ENCODE measurements around the gene SYNE1.
"Not testable (repeated sequence)": the region's sequence is repeated elsewhere in the genome, so short reads cannot be mapped to it uniquely, and the experiment has no call there.

SYNE1 gene

DNA sequence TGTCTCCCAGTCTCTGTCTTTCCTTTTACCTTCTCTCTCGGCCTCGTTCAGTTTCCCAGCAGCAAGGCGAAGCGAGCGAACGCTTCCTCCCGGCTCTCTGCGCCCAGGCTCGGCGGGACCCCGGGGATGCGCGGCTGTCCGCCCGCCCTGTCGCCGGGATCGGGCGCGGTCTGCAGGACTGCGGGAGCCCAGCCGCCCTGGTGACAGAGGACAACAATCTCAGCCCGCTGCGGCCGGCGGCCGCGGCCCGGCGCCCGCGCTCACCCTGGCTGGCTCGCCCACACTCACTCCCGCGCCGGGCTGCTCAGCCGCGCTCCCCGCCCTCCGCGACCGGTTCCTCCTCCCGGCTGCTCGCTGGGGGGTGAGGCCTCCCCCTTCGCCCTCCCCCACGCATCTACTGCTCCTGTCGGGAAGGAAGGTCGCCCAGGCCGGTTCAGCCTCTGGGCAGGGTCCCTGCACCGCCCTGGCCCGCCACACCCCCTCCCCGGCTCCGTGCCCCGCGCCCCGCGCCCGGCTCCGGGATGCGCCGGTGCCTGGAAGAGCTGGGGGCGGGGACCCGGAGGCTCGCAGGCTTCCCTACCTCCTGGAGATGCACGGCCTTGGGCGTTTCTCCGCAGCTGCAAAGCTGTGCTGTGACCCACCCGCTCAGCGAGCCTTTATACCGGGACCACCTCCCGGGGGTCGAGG is 410 bp downstream of the SYNE1 start:
- DNase-seq, result no peak

DNA sequence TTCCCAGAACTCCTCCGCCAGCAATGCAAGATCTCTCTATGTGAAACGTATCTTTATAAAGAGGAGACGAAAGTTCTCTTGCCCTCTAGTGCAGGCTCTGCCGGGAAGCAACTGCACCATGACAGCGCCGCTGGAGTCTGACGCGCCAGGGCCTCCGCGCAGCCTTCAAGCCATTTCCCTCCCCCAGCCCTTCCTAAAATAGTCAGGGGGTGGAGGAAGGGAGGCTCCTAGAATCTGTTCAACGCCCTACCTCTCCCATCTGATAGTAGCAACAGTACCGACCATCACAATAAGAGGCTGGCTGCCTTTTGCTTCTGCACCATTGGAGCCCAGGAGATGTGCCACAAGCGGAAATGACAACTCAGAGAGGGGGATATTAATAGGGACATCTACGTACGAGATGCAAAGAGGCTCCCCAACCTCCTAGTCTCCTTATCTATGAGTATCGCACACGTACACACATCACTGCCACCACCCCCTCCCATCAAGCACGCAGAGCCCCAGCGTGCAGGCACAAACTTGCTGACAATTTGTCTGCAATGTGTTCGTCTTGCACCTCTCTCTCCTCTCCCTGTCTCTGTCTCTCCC is 1.0 kb downstream of the SYNE1 start:
- no peak for TF ChIP-seq POLR2A (IDR thresholded peaks at IDR 0.05; ENCODE audit: low read length)
- no peak for TF ChIP-seq GATA1 (IDR thresholded peaks at IDR 0.05; ENCODE audit: low read depth, low read length)
- DNase-seq, result no peak

More for the DNA sequence above, 410 bp downstream of the SYNE1 start:
- TF ChIP-seq POLR2A (IDR thresholded peaks at IDR 0.05; ENCODE audit: low read length) (no peak), GATA1 (IDR thresholded peaks at IDR 0.05; ENCODE audit: low read depth, low read length) (no peak)

DNA sequence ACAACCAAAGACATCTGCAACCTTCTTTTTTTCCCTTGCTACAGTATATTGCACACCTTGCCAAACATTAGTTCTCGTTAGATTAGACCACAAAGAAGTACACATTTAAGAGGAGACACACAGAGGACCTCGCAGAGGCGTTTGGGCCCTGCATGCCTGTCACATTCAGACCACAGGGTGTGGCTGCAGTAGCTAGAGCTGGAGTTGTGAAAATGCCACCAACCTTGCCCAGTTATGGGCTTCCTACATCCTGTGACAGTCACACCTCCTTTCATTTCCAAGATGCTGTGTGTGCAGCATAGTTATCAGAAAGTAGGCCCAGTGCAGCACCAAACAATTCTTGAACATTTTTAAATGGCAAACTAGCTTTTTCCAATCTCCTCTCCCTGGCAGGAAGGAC is 2.4 kb downstream of the SYNE1 start:
- TF ChIP-seq GATA1 (IDR thresholded peaks at IDR 0.05; ENCODE audit: low read depth, low read length) (no peak), POLR2A (IDR thresholded peaks at IDR 0.05; ENCODE audit: low read length) (no peak)
- no peak for DNase-seq

DNA sequence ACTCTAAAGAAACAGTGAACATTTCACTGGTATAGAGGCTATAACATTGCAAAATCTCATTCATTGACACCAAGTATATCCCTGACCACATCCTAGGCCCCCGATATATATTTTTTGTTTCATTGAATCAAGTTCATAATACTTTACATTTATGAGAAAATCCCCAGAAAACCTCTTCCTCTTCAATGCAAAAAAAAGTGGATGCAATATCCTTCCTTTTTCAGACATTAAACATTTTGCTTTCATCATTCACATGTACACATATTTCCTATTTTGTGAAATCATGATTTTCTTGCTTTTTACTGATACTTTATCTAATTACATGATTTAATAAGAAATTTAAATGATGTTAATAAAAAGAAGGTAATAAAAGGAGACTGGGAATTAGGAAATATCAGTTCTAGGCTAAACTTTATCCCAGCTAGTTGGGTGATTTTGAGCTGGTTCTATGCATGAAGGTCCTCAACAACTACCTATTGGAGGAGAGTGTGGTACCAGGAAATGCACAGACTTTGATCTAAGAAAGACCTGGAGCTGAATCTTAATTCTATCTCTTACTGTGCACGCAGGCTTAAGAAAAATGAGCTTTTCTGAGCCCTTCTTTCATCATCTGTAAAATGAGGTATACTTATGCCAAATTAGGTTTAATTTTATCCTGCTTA is 4.9 kb downstream of the SYNE1 start:
- no peak for DNase-seq
- TF ChIP-seq POLR2A (IDR thresholded peaks at IDR 0.05; ENCODE audit: low read length) (no peak), GATA1 (IDR thresholded peaks at IDR 0.05; ENCODE audit: low read depth, low read length) (no peak)

DNA sequence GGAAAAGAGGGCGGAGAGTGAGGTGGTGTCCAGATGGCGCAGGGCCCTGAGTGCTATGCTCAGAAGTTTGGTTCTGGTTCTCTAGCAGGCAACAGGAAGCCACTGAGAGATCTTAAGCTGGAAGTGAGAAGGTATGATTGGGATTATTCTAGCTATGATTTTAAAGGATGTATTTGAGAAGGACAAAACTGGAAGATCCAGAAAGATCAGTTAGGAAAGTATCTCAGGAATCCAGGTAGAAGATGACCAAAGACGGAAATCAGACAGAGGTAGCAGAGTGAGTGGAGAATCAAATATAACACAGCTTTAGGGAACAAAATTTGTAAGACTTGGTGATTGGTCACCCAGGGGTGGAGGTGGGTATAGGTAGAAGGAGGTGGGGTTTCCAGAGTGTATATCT is 5.8 kb downstream of the SYNE1 start:
- no peak for DNase-seq
- TF ChIP-seq POLR2A (IDR thresholded peaks at IDR 0.05; ENCODE audit: low read length) (no peak), GATA1 (IDR thresholded peaks at IDR 0.05; ENCODE audit: low read depth, low read length) (no peak)

DNA sequence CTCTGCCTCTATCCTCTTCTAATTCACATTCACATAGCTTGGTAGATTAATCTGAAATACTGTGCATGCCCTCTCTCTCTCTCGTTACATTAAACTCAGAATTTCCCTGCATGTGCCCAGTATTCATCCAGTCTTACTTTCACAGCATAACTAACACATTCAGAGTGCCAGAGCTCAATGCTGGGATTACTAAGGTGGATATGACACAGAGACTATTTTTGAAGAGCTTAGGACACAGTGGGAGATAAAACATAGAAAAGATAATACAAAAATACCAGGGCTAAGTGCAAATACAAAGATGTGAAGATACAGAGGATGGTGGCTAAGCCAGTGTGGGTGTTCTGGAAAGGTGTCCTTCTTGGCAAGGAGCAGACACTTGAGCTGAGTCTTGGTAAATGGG is 6.3 kb downstream of the SYNE1 start:
- TF ChIP-seq GATA1 (IDR thresholded peaks at IDR 0.05; ENCODE audit: low read depth, low read length), result no peak
- no peak for TF ChIP-seq POLR2A (IDR thresholded peaks at IDR 0.05; ENCODE audit: low read length)
- DNase-seq, result no peak

DNA sequence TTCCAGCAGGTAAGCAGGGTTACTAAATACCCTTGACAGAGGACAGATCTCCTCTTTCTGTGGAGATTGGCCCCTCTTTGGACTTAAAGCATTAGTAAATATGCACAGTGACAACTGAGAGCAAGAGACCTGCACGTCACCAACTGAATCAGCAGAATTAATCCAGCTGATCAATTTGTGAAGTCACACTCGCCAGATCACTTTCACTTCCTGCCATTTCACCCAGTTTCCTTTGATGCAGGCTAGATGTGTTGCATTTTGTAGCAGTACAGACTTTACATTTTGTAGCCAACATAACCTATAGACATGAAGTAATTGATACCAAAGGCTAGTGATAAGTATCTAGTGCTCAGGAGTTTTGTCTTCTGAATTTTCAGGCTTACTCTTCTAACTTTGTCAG is 11.9 kb downstream of the SYNE1 start:
- TF ChIP-seq POLR2A (IDR thresholded peaks at IDR 0.05; ENCODE audit: low read length) (no peak), GATA1 (IDR thresholded peaks at IDR 0.05; ENCODE audit: low read depth, low read length) (no peak)
- no peak for DNase-seq

DNA sequence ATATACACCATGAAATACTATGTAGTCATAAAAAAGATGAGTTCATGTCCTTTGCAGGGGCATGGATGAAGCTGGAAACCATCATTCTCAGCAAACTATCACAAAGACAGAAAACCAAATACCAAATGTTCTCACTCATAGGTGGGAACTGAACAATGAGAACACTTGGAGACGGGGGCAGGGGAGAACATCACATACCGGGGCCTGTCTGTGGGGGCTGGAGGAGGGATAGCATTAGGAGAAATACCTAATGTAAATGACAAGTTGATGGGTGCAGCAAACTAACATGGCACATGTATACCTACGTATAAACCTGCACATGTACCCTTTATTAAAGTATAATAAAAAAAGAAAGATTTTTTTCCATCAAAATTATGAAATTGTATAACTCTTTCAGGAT is 22.4 kb downstream of the SYNE1 start:
- not testable (repeated sequence) for DNase-seq

DNA sequence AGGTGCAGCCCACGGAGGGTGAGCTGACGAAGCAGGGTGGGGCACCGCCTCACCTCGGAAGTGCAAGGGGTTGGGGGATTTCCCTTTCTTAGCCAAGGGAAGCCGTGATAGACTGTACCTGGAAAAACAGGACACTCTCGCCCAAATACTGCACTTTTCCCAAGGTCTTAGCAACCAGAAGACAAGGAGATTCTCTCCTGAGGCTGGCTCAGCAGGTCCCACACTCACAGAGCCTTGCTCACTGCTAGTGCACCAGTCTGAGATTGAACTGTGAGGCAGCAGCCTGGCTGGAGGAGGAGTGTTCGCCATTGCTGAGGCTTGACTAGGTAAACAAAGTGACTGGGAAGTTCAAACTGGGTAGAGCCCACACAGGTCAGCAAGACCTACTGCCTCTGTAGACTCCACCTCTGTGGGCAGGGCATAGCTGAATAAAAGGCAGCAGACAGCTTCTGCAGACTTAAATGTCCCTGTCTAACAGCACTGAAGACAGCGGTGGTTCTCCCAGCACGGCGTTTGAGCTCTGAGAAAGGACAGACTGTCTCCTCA is 28.0 kb downstream of the SYNE1 start:
- DNase-seq, result no peak
- TF ChIP-seq POLR2A (IDR thresholded peaks at IDR 0.05; ENCODE audit: low read length) (no peak), GATA1 (IDR thresholded peaks at IDR 0.05; ENCODE audit: low read depth, low read length) (no peak)

DNA sequence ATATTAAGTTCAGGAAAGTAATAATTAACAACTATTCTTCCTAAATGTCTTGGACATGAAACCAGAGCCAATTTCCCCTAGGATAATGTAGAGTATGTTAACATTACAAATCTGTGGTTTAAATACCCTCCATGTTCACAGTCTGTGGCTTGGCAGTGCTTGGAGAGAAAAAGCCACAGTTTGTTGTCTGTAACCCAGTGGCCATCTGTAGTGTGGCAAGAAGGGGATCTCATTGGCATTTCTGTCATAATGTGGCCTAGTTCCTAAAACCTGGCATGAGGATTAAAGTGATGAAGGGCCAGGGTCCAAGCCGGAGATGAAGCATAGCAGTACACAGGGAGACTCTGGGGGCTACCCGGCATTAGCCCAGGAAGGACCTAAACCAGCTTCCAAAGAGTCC is 31.2 kb downstream of the SYNE1 start:
- DNase-seq, result no peak
- TF ChIP-seq GATA1 (IDR thresholded peaks at IDR 0.05; ENCODE audit: low read depth, low read length), result no peak
- TF ChIP-seq POLR2A (IDR thresholded peaks at IDR 0.05; ENCODE audit: low read length), result no peak

DNA sequence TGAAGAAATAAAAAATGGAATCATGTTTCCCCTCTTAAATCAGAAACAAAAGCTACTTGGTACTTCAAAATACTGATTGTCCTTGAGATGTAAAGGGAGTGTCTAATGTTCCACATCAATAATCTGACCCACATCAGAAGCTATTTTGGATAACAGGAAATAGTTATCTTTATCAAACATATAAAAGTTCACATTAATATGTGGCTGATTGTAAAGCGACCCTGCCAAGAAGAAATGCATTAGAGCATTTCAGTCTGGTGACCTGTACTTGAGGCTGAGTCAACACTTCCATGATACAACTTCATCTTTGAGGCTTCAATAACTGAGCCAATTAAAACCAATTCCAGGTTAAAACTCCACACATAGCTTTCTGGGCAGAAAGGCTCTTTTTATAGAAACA is 31.8 kb downstream of the SYNE1 start:
- no peak for TF ChIP-seq POLR2A (IDR thresholded peaks at IDR 0.05; ENCODE audit: low read length)
- no peak for TF ChIP-seq GATA1 (IDR thresholded peaks at IDR 0.05; ENCODE audit: low read depth, low read length)
- no peak for DNase-seq

DNA sequence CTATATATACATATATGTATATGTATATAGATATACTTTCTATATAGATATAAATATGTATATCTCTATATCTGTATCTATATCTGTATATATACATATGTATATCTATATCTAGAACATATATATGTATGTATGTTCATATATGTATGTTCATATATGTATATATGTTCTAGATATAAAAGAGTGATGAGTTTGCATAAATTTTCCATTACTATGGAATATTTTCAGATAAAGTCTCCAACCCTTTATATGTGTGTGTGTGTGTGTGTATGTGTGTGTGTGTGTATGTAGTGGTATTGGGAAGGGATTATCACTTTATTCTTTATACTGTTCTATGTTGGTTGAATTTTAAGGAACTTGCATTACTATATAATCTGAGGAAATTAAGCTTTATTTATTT is 33.3 kb downstream of the SYNE1 start:
- DNase-seq, result no peak
- TF ChIP-seq POLR2A (IDR thresholded peaks at IDR 0.05; ENCODE audit: low read length), result no peak
- no peak for TF ChIP-seq GATA1 (IDR thresholded peaks at IDR 0.05; ENCODE audit: low read depth, low read length)

DNA sequence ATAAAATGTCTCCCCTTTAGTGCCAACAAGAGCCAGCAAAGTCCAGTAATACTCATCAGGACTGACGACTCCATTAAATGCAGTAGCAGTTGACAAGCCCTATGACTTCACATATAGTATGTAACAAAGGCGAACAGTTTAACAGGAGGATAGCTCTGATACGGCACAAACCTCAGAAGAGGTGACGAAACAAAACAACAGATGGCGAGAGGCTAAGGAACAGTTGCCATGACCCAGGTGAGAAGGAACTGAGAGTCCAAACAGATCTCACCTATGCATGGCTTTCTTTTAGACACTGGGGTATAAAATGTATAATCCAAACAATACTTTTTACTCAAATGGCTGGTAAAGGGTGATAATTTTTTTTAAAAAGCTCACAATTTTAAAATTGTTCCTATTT is 37.1 kb downstream of the SYNE1 start:
- no peak for TF ChIP-seq POLR2A (IDR thresholded peaks at IDR 0.05; ENCODE audit: low read length)
- no peak for TF ChIP-seq GATA1 (IDR thresholded peaks at IDR 0.05; ENCODE audit: low read depth, low read length)
- DNase-seq, result no peak

DNA sequence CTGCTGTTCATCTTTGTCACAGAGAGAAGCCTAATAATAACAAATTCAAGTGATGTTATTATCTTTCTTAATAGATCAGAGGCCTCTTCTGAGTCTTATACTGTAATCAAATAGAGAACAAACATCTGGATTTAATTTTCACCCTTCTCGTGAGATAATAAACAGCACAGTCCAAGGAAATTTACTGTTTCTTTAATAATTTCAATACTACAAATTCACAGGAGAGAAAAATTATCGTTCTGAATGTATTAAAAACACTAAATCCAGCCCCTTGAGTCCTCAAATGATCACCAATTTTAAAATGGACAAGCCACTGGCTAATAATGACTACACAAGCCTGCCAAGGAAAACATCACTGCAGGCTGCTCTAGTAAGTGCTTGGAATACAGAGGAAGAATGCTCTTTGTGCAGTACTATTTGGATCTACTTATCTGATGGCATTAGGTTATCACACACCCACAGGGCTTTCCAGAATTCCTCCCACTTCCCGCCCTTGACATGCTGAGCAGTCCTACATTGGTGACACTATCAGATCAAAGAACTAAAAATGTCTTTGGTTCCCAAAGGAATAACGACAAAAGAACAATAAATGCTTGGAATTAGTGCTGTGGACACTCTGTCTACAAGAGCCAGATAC is 38.1 kb downstream of the SYNE1 start:
- DNase-seq, result no peak
- TF ChIP-seq POLR2A (IDR thresholded peaks at IDR 0.05; ENCODE audit: low read length) (no peak), GATA1 (IDR thresholded peaks at IDR 0.05; ENCODE audit: low read depth, low read length) (no peak)

All from erythroblast (primary cell).